HCT116 (cell line): ENCODE results near the gene FAM151A. TPM values are rescaled to one million over a fixed set of nuclear protein-coding genes. Genes with fewer than 3 reads are reported as not detected.

Experiments
- ATAC-seq: fragments of 200-7000 bp; cut with Tn5 transposase; 2 replicates; pipeline ENCODE4 v1.9.1; 2020; ENCODE audit warnings: mild to moderate bottlenecking, moderate library complexity
- BruUV-seq: library from RNA; stranded (reverse); fragments of 400-500 nt; replicated peaks from 2 replicates; lab custom pipeline; 2021; lab: Mats Ljungman, UMichigan
- CTCF ChIA-PET: fragments of 300-600 bp; sonication (Branson Sonifier 250); formaldehyde crosslinking; loops from one replicate; lab custom pipeline; 2021; ENCODE audit warnings: antibody characterized with exemption; lab: Charles Lee
- POLR2A ChIA-PET: fragments of 300-600, 350-600 bp; sonication (Branson Sonifier 250); formaldehyde crosslinking; loops from one replicate; lab custom pipeline; 2021; ENCODE audit warnings: antibody characterized with exemption; lab: Charles Lee
- RAD21 ChIA-PET, 2 experiments: fragments of 300-600 bp; sonication (Branson Sonifier 250); formaldehyde crosslinking; loops; one replicate each; lab custom pipeline; 2023; ENCODE audit warnings: low total read pairs in 2 of 2; ENCODE audit not compliant: uncharacterized antibody in 2 of 2, unreplicated experiment in 2 of 2, low non-redundant PET in 1 of 2; lab: Charles Lee
- DNase-seq: peaks from one replicate; pipeline ENCODE4 v3.0.0-alpha.2; 2010; ENCODE audit warnings: low read depth, low spot score
- H2AFZ ChIP-seq: fragments of 200-600 bp; shearing (Covaris generic), sonication (generic); 2 replicates; pipeline ENCODE4 v1.6.1; 2017; ENCODE audit warnings: low read depth, mixed run types, mixed read lengths, antibody characterized with exemption, low read length; ENCODE audit not compliant: poor library complexity, severe bottlenecking
- H3K27ac ChIP-seq: 2 replicates; pipeline ENCODE4 v1.5.1; 2012; ENCODE audit warnings: low read depth, low read length
- H3K27me3 ChIP-seq: fragments of 200-600 bp; sonication (generic); 2 replicates; pipeline ENCODE4 v1.6.1; 2016; ENCODE audit warnings: mixed run types, low read length, mixed read lengths; ENCODE audit not compliant: insufficient read depth
- H3K36me3 ChIP-seq, 2 experiments: fragments of 200-500 bp in 1 of 2; fragments of 200-600 bp in 1 of 2; sonication (Bioruptor generic) in 1 of 2; sonication (generic) in 1 of 2; 2 replicates each; pipeline versions ENCODE4 v1.5.1 to v1.6.1; 2014 to 2016; ENCODE audit warnings: low read length in 2 of 2, inconsistent platforms in 1 of 2, mixed read lengths in 1 of 2, mixed run types in 1 of 2; ENCODE audit not compliant: insufficient read depth in 2 of 2, control insufficient read depth in 1 of 2
- H3K4me1 ChIP-seq, 2 experiments: fragments of 200-600 bp in 1 of 2; sonication (generic) in 1 of 2; 2 replicates each; pipeline versions ENCODE4 v1.5.1 to v1.6.1; 2012 to 2017; ENCODE audit warnings: low read length in 2 of 2, inconsistent platforms in 1 of 2, mild to moderate bottlenecking in 1 of 2, mixed read lengths in 1 of 2, mixed run types in 1 of 2, moderate library complexity in 1 of 2; ENCODE audit not compliant: insufficient read depth in 2 of 2, control insufficient read depth in 1 of 2
- H3K4me2 ChIP-seq: fragments of 200-600 bp; sonication (generic); 2 replicates; pipeline ENCODE4 v1.6.1; 2017; ENCODE audit warnings: mixed run types, low read length, mixed read lengths
- H3K4me3 ChIP-seq, 2 experiments: fragments of 200-600 bp in 1 of 2; sonication (generic) in 1 of 2; replicated peaks in 1 of 2; 2 replicates each; pipeline ENCODE4 v1.5.1; 2011 to 2016; ENCODE audit warnings: low read length in 2 of 2, control low read depth in 1 of 2, low read depth in 1 of 2, mild to moderate bottlenecking in 1 of 2, mixed read lengths in 1 of 2, mixed run types in 1 of 2
- H3K79me2 ChIP-seq: fragments of 200-600 bp; sonication (generic); 2 replicates; pipeline ENCODE4 v1.6.1; 2017; ENCODE audit warnings: mild to moderate bottlenecking, mixed run types, low read length, moderate library complexity, mixed read lengths; ENCODE audit not compliant: insufficient read depth
- H3K9ac ChIP-seq: fragments of 200-600 bp; sonication (generic); 2 replicates; pipeline ENCODE4 v1.6.1; 2016; ENCODE audit warnings: low read length, mixed read lengths
- H3K9me2 ChIP-seq: fragments of 200-600 bp; sonication (generic), shearing (Covaris generic); 2 replicates; pipeline ENCODE4 v1.6.1; 2017; ENCODE audit warnings: mixed run types, mild to moderate bottlenecking, moderate library complexity; ENCODE audit not compliant: insufficient read depth
- H3K9me3 ChIP-seq, 2 experiments: fragments of 200-500 bp in 1 of 2; fragments of 200-600 bp in 1 of 2; sonication (Bioruptor generic) in 1 of 2; sonication (generic) in 1 of 2; 2 replicates each; pipeline ENCODE4 v1.6.1; 2014 to 2017; ENCODE audit warnings: low read length in 2 of 2, mixed read lengths in 2 of 2, inconsistent platforms in 1 of 2, low read depth in 1 of 2, mild to moderate bottlenecking in 1 of 2, mixed run types in 1 of 2, moderate library complexity in 1 of 2; ENCODE audit not compliant: control insufficient read depth in 1 of 2, insufficient read depth in 1 of 2
- H4K20me1 ChIP-seq: fragments of 200-600 bp; sonication (generic), shearing (Covaris generic); 2 replicates; pipeline ENCODE4 v1.6.1; 2017; ENCODE audit warnings: mixed run types, mild to moderate bottlenecking, moderate library complexity; ENCODE audit not compliant: insufficient read depth
- CBX3 ChIP-seq: IDR thresholded peaks from 2 replicates; pipeline ENCODE4 v1.6.1; 2012; ENCODE audit warnings: low read depth
- CEBPB ChIP-seq: IDR thresholded peaks from 2 replicates; pipeline ENCODE4 v1.6.1; 2012; ENCODE audit warnings: low read depth
- ELF1 ChIP-seq: IDR thresholded peaks from 2 replicates; pipeline ENCODE4 v1.6.1; 2012; ENCODE audit warnings: low read depth, borderline replicate concordance
- EZH2 ChIP-seq: fragments of 200-600 bp; sonication (generic); IDR thresholded peaks from 2 replicates; pipeline ENCODE4 v1.6.1; 2017; ENCODE audit warnings: antibody characterized with exemption, mixed run types
- EZH2phosphoT487 ChIP-seq: fragments of 200-600 bp; IDR thresholded peaks from 2 replicates; pipeline ENCODE4 v1.6.1; 2018; ENCODE audit warnings: antibody characterized with exemption, borderline replicate concordance
- FOSL1 ChIP-seq: IDR thresholded peaks from 2 replicates; pipeline ENCODE4 v1.6.1; 2012; ENCODE audit warnings: low read depth
- JUND ChIP-seq: IDR thresholded peaks from 2 replicates; pipeline ENCODE4 v1.6.1; 2012
- POLR2A ChIP-seq: IDR thresholded peaks from 2 replicates; pipeline ENCODE4 v1.7.0; 2011; ENCODE audit warnings: borderline replicate concordance; ENCODE audit not compliant: insufficient read depth, insufficient read length; ENCODE audit errors: extremely low read depth
- POLR2AphosphoS5 ChIP-seq: IDR thresholded peaks from 2 replicates; pipeline ENCODE4 v1.6.1; 2011; ENCODE audit warnings: mild to moderate bottlenecking, low read depth, low read length, moderate library complexity
- SIN3A ChIP-seq: IDR thresholded peaks from 2 replicates; pipeline ENCODE4 v1.6.1; 2012; ENCODE audit warnings: low read depth
- SP1 ChIP-seq: IDR thresholded peaks from 2 replicates; pipeline ENCODE4 v1.6.1; 2012; ENCODE audit warnings: low read depth
- SRF ChIP-seq: IDR thresholded peaks from 2 replicates; pipeline ENCODE4 v1.6.1; 2012; ENCODE audit warnings: low read depth
- TCF7L2 ChIP-seq: IDR thresholded peaks from 2 replicates; pipeline ENCODE4 v1.7.0; 2011; ENCODE audit warnings: borderline replicate concordance, inconsistent platforms; ENCODE audit not compliant: insufficient read depth, insufficient read length; ENCODE audit errors: extremely low read depth
- YY1 ChIP-seq: IDR thresholded peaks from 2 replicates; pipeline ENCODE4 v1.6.1; 2011; ENCODE audit warnings: low read length, low read depth, moderate library complexity, mild to moderate bottlenecking; ENCODE audit not compliant: insufficient replicate concordance; ENCODE audit errors: extremely low read depth
- ZFX ChIP-seq: fragments of 450-650 bp; IDR thresholded peaks from 2 replicates; pipeline ENCODE4 v1.6.1; 2017
- ZNF274 ChIP-seq: fragments of 200-500 bp; sonication (Bioruptor generic); IDR thresholded peaks from 2 replicates; pipeline ENCODE4 v1.6.1; 2014; ENCODE audit warnings: mild to moderate bottlenecking, low read depth, low read length, inconsistent platforms
- intact Hi-C: fragments of 100-400 bp; cut with micrococcal nuclease; formaldehyde crosslinking; loops from 2 replicates; pipeline ENCODE4 v1.10.0; 2022
- total RNA-seq: library from RNA; stranded (reverse); gene quantifications from one replicate; pipeline ENCODE4 v1.2.1, GENCODE V29; 2021; ENCODE audit not compliant: unreplicated experiment
- TF ChIP-seq, protein P1 (sequence below): IDR thresholded peaks from 2 replicates; pipeline ENCODE4 v1.6.1; 2012; ENCODE audit warnings: low read depth
- TF ChIP-seq, protein P2 (sequence below): IDR thresholded peaks from 2 replicates; pipeline ENCODE4 v1.6.1; 2012
- TF ChIP-seq, protein P3 (sequence below): IDR thresholded peaks from 2 replicates; pipeline ENCODE4 v1.6.1; 2011; ENCODE audit warnings: mild to moderate bottlenecking, low read length, moderate library complexity; ENCODE audit not compliant: insufficient replicate concordance; ENCODE audit errors: extremely low read depth
- TF ChIP-seq, protein P4 (sequence below): IDR thresholded peaks from 2 replicates; pipeline ENCODE4 v1.6.1; 2012

FAM151A gene
- total RNA-seq, 1 experiment from 2014 or later, result not detected

DNA sequence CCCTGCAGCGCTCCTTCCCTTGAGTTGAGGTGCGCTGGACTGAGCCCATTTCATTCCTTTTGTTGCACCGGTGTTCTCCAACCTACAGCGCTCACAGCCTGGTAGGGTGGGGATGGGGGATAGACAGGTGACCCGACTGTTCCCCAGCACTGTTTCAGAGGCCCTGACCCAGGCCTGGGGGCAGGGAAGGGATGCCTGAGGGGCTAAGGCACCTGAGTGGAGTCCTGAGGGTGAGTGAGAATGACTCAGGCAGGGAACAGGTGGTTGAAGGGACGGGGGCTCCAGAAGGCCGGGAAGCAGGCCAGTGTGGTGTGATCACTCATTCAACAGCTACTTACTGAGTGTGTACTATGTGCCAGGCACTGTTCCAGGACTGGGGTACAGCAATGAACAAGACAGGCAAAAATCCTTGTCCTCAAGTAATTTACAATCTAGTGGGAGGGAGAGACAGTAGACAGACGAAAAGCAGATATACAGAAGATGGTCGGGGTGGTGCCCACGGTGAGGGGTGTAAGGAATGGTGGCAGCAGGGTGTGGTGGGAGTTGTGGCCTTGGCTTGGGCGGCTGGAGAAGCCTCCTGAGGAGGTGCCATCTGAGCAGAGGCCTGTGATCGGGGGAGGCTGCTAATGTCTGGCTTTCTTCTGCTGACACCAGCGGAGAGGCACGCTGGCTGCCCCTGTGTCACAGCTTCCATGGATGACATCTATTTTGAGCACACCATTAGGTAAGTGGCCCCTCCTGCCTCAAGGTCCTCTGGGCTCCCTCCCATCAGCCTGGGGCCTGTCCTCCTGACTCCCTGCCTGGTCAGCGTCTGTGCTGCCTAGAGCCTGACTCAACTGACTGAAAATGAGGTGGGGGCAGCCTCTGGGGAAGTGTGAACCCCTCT, 37.9 kb downstream of the FAM151A start:
- H3K4me3 ChIP-seq, result no peak overlapping the region
- no peak overlapping the region for H3K4me2 ChIP-seq
- RAD21 ChIA-PET, result no interaction called here
- H3K4me1 ChIP-seq, result peaks cover 13 to 14% of the 10 kb centered on the region in 2 experiments
- BruUV-seq, result no TSS peak
- TF ChIP-seq, protein P1, sequence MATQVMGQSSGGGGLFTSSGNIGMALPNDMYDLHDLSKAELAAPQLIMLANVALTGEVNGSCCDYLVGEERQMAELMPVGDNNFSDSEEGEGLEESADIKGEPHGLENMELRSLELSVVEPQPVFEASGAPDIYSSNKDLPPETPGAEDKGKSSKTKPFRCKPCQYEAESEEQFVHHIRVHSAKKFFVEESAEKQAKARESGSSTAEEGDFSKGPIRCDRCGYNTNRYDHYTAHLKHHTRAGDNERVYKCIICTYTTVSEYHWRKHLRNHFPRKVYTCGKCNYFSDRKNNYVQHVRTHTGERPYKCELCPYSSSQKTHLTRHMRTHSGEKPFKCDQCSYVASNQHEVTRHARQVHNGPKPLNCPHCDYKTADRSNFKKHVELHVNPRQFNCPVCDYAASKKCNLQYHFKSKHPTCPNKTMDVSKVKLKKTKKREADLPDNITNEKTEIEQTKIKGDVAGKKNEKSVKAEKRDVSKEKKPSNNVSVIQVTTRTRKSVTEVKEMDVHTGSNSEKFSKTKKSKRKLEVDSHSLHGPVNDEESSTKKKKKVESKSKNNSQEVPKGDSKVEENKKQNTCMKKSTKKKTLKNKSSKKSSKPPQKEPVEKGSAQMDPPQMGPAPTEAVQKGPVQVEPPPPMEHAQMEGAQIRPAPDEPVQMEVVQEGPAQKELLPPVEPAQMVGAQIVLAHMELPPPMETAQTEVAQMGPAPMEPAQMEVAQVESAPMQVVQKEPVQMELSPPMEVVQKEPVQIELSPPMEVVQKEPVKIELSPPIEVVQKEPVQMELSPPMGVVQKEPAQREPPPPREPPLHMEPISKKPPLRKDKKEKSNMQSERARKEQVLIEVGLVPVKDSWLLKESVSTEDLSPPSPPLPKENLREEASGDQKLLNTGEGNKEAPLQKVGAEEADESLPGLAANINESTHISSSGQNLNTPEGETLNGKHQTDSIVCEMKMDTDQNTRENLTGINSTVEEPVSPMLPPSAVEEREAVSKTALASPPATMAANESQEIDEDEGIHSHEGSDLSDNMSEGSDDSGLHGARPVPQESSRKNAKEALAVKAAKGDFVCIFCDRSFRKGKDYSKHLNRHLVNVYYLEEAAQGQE, result no peak
- TF ChIP-seq JUND, result no peak
- no peak for TF ChIP-seq POLR2AphosphoS5
- TF ChIP-seq ZFX, result no peak
- TF ChIP-seq, protein P2, sequence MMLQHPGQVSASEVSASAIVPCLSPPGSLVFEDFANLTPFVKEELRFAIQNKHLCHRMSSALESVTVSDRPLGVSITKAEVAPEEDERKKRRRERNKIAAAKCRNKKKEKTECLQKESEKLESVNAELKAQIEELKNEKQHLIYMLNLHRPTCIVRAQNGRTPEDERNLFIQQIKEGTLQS, result no peak
- no peak for TF ChIP-seq ZNF274
- no peak for TF ChIP-seq POLR2A
- TF ChIP-seq SP1, result no peak
- TF ChIP-seq ELF1, result no peak
- no peak for TF ChIP-seq CBX3
- no peak for TF ChIP-seq CEBPB
- TF ChIP-seq, protein P3, sequence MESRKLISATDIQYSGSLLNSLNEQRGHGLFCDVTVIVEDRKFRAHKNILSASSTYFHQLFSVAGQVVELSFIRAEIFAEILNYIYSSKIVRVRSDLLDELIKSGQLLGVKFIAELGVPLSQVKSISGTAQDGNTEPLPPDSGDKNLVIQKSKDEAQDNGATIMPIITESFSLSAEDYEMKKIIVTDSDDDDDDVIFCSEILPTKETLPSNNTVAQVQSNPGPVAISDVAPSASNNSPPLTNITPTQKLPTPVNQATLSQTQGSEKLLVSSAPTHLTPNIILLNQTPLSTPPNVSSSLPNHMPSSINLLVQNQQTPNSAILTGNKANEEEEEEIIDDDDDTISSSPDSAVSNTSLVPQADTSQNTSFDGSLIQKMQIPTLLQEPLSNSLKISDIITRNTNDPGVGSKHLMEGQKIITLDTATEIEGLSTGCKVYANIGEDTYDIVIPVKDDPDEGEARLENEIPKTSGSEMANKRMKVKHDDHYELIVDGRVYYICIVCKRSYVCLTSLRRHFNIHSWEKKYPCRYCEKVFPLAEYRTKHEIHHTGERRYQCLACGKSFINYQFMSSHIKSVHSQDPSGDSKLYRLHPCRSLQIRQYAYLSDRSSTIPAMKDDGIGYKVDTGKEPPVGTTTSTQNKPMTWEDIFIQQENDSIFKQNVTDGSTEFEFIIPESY, result no peak
- no peak for TF ChIP-seq EZH2
- no peak for TF ChIP-seq SRF
- TF ChIP-seq SIN3A, result no peak
- TF ChIP-seq FOSL1, result no peak
- TF ChIP-seq YY1, result no peak
- TF ChIP-seq EZH2phosphoT487, result no peak
- TF ChIP-seq TCF7L2, result no peak
- TF ChIP-seq, protein P4, sequence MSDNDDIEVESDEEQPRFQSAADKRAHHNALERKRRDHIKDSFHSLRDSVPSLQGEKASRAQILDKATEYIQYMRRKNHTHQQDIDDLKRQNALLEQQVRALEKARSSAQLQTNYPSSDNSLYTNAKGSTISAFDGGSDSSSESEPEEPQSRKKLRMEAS, result no peak
- H3K9me2 ChIP-seq, result no peaks in the 10 kb centered on the region
- H3K27ac ChIP-seq, result no peak overlapping the region
- CTCF ChIA-PET, result no interaction called here
- H3K9me3 ChIP-seq, result no peaks in the 10 kb centered on the region
- ATAC-seq (no peak), DNase-seq (no peak)
- no peaks in the 10 kb centered on the region; a peak in 2 of 4 replicates for H3K36me3 ChIP-seq
- H3K79me2 ChIP-seq, result no peaks in the 10 kb centered on the region; the same call in 1 of the 2 replicates
- H3K9ac ChIP-seq, result no peak overlapping the region
- H4K20me1 ChIP-seq, result no peaks in the 10 kb centered on the region
- no peak overlapping the region for H2AFZ ChIP-seq
- intact Hi-C loops, result no loop called here
- POLR2A ChIA-PET, result no interaction called here
- H3K27me3 ChIP-seq, result no peaks in the 10 kb centered on the region
